K562 (cell line): Measurements from ENCODE around the gene HCRTR1. TPM values are rescaled to one million over a fixed set of nuclear protein-coding genes. Genes with fewer than 3 reads are reported as not detected.

Experiments used
- ATAC-seq: fragments of 200-7000 bp; cut with Tn5 transposase; 3 replicates; pipeline ENCODE4 v1.9.1; 2020; ENCODE audit warnings: moderate library complexity
- BruUV-seq: library from RNA; stranded (reverse); fragments of 400-500 nt; replicated peaks from 2 replicates; lab custom pipeline; 2021; lab: Mats Ljungman, UMichigan
- CTCF ChIA-PET: fragments of 300-600 bp; formaldehyde crosslinking; extraction: SDS; loops from one replicate; lab custom pipeline; 2021; ENCODE audit warnings: low intra/inter-chr PET ratio; lab: Yijun Ruan, JAX
- POLR2A ChIA-PET: fragments of 300-600, 350-650 bp; sonication (Branson Sonifier 250); formaldehyde crosslinking; extraction: SDS; loops from one replicate; lab custom pipeline; 2021; ENCODE audit warnings: antibody characterized with exemption, inconsistent platforms; lab: Yijun Ruan, JAX
- DNase-seq, 4 experiments: peaks; one replicate each; pipeline versions ENCODE4 v3.0.0 to v3.0.0-alpha.2; 2011 to 2018; ENCODE audit warnings: low spot score in 3 of 4, mixed read lengths in 3 of 4; ENCODE audit errors: extremely low read depth in 1 of 4
- FAIRE-seq: peaks from 2 replicates; lab custom pipeline; 2011; peaks lifted over from hg19 to GRCh38; lab: Jason Lieb, UNC
- H2AFZ ChIP-seq: 2 replicates; pipeline ENCODE4 v1.6.0; 2011; ENCODE audit warnings: low read depth, low read length, control low read depth, inconsistent platforms
- H3K27ac ChIP-seq: fragments of 200-600 bp; 3 replicates; pipeline ENCODE4 v1.8.0; 2011; ENCODE audit warnings: low read depth, mild to moderate bottlenecking, control low read depth, inconsistent platforms, low read length, moderate library complexity, mixed read lengths; ENCODE audit errors: extremely low read depth
- H3K27me3 ChIP-seq, 2 experiments: fragments of 300-600 bp in 1 of 2; 2 replicates in 1 of 2; 3 replicates in 1 of 2; pipeline versions ENCODE4 v1.6.0 to v1.8.0; 2011; ENCODE audit warnings: inconsistent platforms in 2 of 2, low read length in 2 of 2, mild to moderate bottlenecking in 1 of 2, mixed read lengths in 1 of 2, moderate library complexity in 1 of 2; ENCODE audit not compliant: control insufficient read depth in 2 of 2, insufficient read depth in 2 of 2
- H3K36me3 ChIP-seq: fragments of 300-600 bp; 3 replicates; pipeline ENCODE4 v1.8.0; 2011; ENCODE audit warnings: mild to moderate bottlenecking, low read length, inconsistent platforms; ENCODE audit not compliant: control insufficient read depth, insufficient read depth
- H3K4me1 ChIP-seq, 2 experiments: fragments of 200-600 bp in 1 of 2; replicated peaks in 1 of 2; 2 replicates in 1 of 2; 3 replicates in 1 of 2; pipeline versions ENCODE4 v1.5.1 to v1.8.0; 2011; ENCODE audit warnings: inconsistent platforms in 2 of 2, low read length in 2 of 2, mild to moderate bottlenecking in 1 of 2, mixed read lengths in 1 of 2, moderate library complexity in 1 of 2; ENCODE audit not compliant: control insufficient read depth in 2 of 2, insufficient read depth in 2 of 2
- H3K4me2 ChIP-seq: 2 replicates; pipeline ENCODE4 v1.6.1; 2011; ENCODE audit warnings: low read length, control low read depth, inconsistent platforms, mixed read lengths; ENCODE audit not compliant: insufficient read depth
- H3K4me3 ChIP-seq: fragments of 200-600 bp; sonication (generic), shearing (Covaris generic); 2 replicates; pipeline ENCODE4 v1.5.1; 2016; ENCODE audit warnings: control low read depth, inconsistent platforms
- H3K79me2 ChIP-seq: fragments of 200-600 bp; 3 replicates; pipeline ENCODE4 v1.8.0; 2011; ENCODE audit warnings: low read length, inconsistent platforms; ENCODE audit not compliant: control insufficient read depth, insufficient read depth
- H3K9ac ChIP-seq, 2 experiments: 2 replicates each; pipeline versions ENCODE4 v1.6.0 to v1.6.1; 2011; ENCODE audit warnings: low read depth in 2 of 2, low read length in 2 of 2, control low read depth in 1 of 2, inconsistent platforms in 1 of 2, mild to moderate bottlenecking in 1 of 2, mixed read lengths in 1 of 2; ENCODE audit not compliant: insufficient read depth in 1 of 2
- H3K9me1 ChIP-seq: one replicate; pipeline ENCODE4 v1.6.0; 2011; ENCODE audit warnings: inconsistent platforms, mild to moderate bottlenecking, low read length, moderate library complexity; ENCODE audit not compliant: control insufficient read depth, insufficient read depth
- H3K9me3 ChIP-seq: replicated peaks from 2 replicates; pipeline ENCODE4 v1.5.1; 2011; ENCODE audit warnings: low read depth, low read length, inconsistent platforms; ENCODE audit not compliant: control insufficient read depth, insufficient read depth
- H4K20me1 ChIP-seq: replicated peaks from 2 replicates; pipeline ENCODE4 v1.6.1; 2011; ENCODE audit warnings: low read length, inconsistent platforms, mixed read lengths; ENCODE audit not compliant: control insufficient read depth, insufficient read depth
- BRD9 ChIP-seq: fragments of 450-650 bp; IDR thresholded peaks from 2 replicates; pipeline ENCODE4 v1.6.1; 2018; ENCODE audit warnings: low read depth; ENCODE audit not compliant: partially characterized antibody
- ELF2 ChIP-seq: fragments of 250-450 bp; sonication (Bioruptor Pico); IDR thresholded peaks from 2 replicates; pipeline ENCODE4 v1.5.0; 2021; ENCODE audit warnings: mild to moderate bottlenecking
- NRF1 ChIP-seq, 2 experiments: fragments of 450-650 bp; IDR thresholded peaks in 1 of 2; conservative IDR thresholded peaks in 1 of 2; 2 replicates each; pipeline ENCODE4 v1.6.1; 2014; ENCODE audit warnings: mild to moderate bottlenecking in 2 of 2
- PHF20 ChIP-seq: fragments of 450-650 bp; IDR thresholded peaks from 2 replicates; pipeline ENCODE4 v1.6.1; 2018; ENCODE audit not compliant: partially characterized antibody
- SRSF3 ChIP-seq: fragments of 200-400 bp; formaldehyde crosslinking; IDR thresholded peaks from 2 replicates; pipeline ENCODE4 v1.6.1; 2016; ENCODE audit warnings: mild to moderate bottlenecking, low read length, moderate library complexity; ENCODE audit not compliant: insufficient read depth
- ZBTB49 ChIP-seq: sonication (generic); formaldehyde crosslinking; IDR thresholded peaks from 2 replicates; pipeline ENCODE4 v1.8.0; 2022; ENCODE audit warnings: missing genetic modification reagents, mild to moderate bottlenecking, borderline replicate concordance
- ZNF12 ChIP-seq: sonication (generic); formaldehyde crosslinking; IDR thresholded peaks from 2 replicates; pipeline ENCODE4 v1.4.0; 2020; ENCODE audit warnings: mild to moderate bottlenecking, missing genetic modification reagents
- ZNF644 ChIP-seq: fragments of 200-800 bp; sonication (Bioruptor generic); IDR thresholded peaks from 2 replicates; pipeline ENCODE4 v1.6.1; 2016; ENCODE audit warnings: low read depth, missing genetic modification characterization, missing compliant biosample characterization
- ZSCAN29 ChIP-seq: fragments of 450-650 bp; IDR thresholded peaks from 2 replicates; pipeline ENCODE4 v1.6.1; 2017
- WGBS: fragments of 100-300 bp; shearing (Covaris generic); methylation state at CpG from one replicate; pipeline ENCODE4 v1.1.6; 2016; ENCODE audit warnings: low coverage, mixed read lengths; ENCODE audit not compliant: insufficient coverage; ENCODE audit errors: missing lambda C conversion rate; 5-methylcytosine and 5-hydroxymethylcytosine counted together
- in situ Hi-C: fragments of 300-500 bp; cut with MboI; formaldehyde crosslinking; loops from 4 replicates; pipeline ENCODE4 v1.15.0; 2018; ENCODE audit warnings: inconsistent platforms, mixed read lengths
- intact Hi-C: fragments of 100-400 bp; cut with micrococcal nuclease; formaldehyde crosslinking; loops from 2 replicates; pipeline ENCODE4 v1.14.2; 2022
- polyA plus RNA-seq, 8 experiments: library from polyadenylated mRNA; depleted of rRNA in 4 of 8; stranded (reverse) in 5 of 8; unstranded in 3 of 8; fragments of >200 nt; fragmentation: Nextera tagmentation in 2 of 8; fragmentation: Illumina TruSeq in 1 of 8; extraction: Ambion mirVana in 2 of 8; extraction: Trizol in 1 of 8; gene quantifications; 2 replicates each; pipeline versions ENCODE4 v1.2.1 to v1.2.3, GENCODE V29; 2011 to 2014; ENCODE audit warnings: inconsistent platforms in 1 of 8, missing spikeins in 1 of 8
- total RNA-seq, 7 experiments: library from RNA; depleted of rRNA in 6 of 7; stranded (reverse); fragments of >200 nt in 6 of 7; fragmentation: Illumina TruSeq in 2 of 7; extraction: Trizol in 2 of 7; gene quantifications; 2 replicates each; pipeline versions ENCODE4 v1.2.1 to v1.2.3, GENCODE V29; 2011 to 2021; ENCODE audit warnings: low replicate concordance in 1 of 7

Gene HCRTR1
- total and polyA plus RNA-seq, 9 of the 15 experiments (the other 6 are each of a cell fraction or from before 2014, with no cell fraction given): not detected

- H2AFZ ChIP-seq: no peak overlapping the region
Measured at GRCh38 chr1:31650161-31651088, 32.9 kb downstream of the HCRTR1 start.

More at GRCh38 chr1:31650161-31651088, 32.9 kb downstream of the HCRTR1 start:
- H3K27me3 ChIP-seq: peaks cover 9 to 36% of the 10 kb centered on the region in 2 experiments; a peak in 4 of 5 replicates
- H3K4me2 ChIP-seq: no peak overlapping the region
- TF ChIP-seq ZBTB49 (CRISPR knock-in tag) (no peak), ELF2 (no peak), NRF1 (conservative IDR thresholded peaks at IDR 0.05 in 1 of 2, IDR thresholded peaks at IDR 0.05 in 1 of 2) (peak; percentile 16 to 32; a peak in 1 of 4 replicates), SRSF3 (no peak), ZSCAN29 (no peak), ZNF644 (no peak), ZNF12 (CRISPR knock-in tag) (no peak), BRD9 (no peak), PHF20 (no peak)
- ATAC-seq: no peak
- ChIA-PET POLR2A (interaction anchor here (0.9 to 1.9 kb wide), 6 partner anchors 8 to 129 kb away, joined by 3 to 7 read pairs (median 3); no protein-coding TSS in a partner anchor), CTCF (interaction anchor here (0.7 kb wide), 2 partner anchors 95 to 368 kb away, joined by 3 read pairs; no protein-coding TSS in a partner anchor)
- H3K4me1 ChIP-seq: no peaks in the 10 kb centered on the region; a peak in 1 of 5 replicates
- no peak overlapping the region for H3K4me3 ChIP-seq
- no TSS peak for BruUV-seq
- intact Hi-C loops (no loop called here), in situ Hi-C loops (no loop called here)
- no peak for FAIRE-seq
- no peaks in the 10 kb centered on the region for H3K9me3 ChIP-seq
- H3K9me1 ChIP-seq: no peaks in the 10 kb centered on the region
- 3% methylated on average over 9 of the region's 9 CpGs for WGBS
- no peaks in the 10 kb centered on the region; the same call in 1 of the 2 replicates for H4K20me1 ChIP-seq
- DNase-seq: no peak
- no peak overlapping the region for H3K27ac ChIP-seq
- no peaks in the 10 kb centered on the region for H3K79me2 ChIP-seq
- H3K36me3 ChIP-seq: no peaks in the 10 kb centered on the region
- H3K9ac ChIP-seq: no peak overlapping the region
